IgD-negative memory B cell (primary cell): ENCODE data around the gene PRLH. TPM values are rescaled to one million over a fixed set of nuclear protein-coding genes. Genes with fewer than 3 reads are reported as not detected.

Experiments used
- H3K27ac Mint-ChIP-seq, 3 donors: one replicate each; pipeline ENCODE4 v1.8.0; 2020 to 2022; ENCODE audit warnings: mild to moderate bottlenecking in 3 of 3, mixed read lengths in 3 of 3, moderate library complexity in 1 of 3
- H3K27me3 Mint-ChIP-seq: one replicate; pipeline ENCODE4 v1.8.0; 2021; ENCODE audit warnings: mixed read lengths
- H3K36me3 Mint-ChIP-seq: one replicate; pipeline ENCODE4 v1.8.0; 2020; ENCODE audit warnings: mild to moderate bottlenecking, mixed read lengths
- H3K4me1 Mint-ChIP-seq, 3 donors: one replicate each; pipeline ENCODE4 v1.8.0; 2020 to 2022; ENCODE audit warnings: mixed read lengths in 3 of 3, mild to moderate bottlenecking in 1 of 3
- H3K4me3 Mint-ChIP-seq, 4 donors: one replicate each; pipeline ENCODE4 v1.8.0; 2020 to 2022; ENCODE audit warnings: mild to moderate bottlenecking in 4 of 4, mixed read lengths in 4 of 4, moderate library complexity in 3 of 4
- H3K9me3 Mint-ChIP-seq, 3 donors: one replicate each; pipeline ENCODE4 v1.8.0; 2020 to 2021; ENCODE audit warnings: mixed read lengths in 3 of 3, mild to moderate bottlenecking in 1 of 3
- polyA plus RNA-seq: library from polyadenylated mRNA; unstranded; fragments of 300-500 nt; fragmentation: Illumina TruSeq; gene quantifications from one replicate; pipeline ENCODE4 v1.2.3, GENCODE V29; 2021

Gene PRLH
- polyA plus RNA-seq, 1 donor from 2014 or later: not detected

DNA sequence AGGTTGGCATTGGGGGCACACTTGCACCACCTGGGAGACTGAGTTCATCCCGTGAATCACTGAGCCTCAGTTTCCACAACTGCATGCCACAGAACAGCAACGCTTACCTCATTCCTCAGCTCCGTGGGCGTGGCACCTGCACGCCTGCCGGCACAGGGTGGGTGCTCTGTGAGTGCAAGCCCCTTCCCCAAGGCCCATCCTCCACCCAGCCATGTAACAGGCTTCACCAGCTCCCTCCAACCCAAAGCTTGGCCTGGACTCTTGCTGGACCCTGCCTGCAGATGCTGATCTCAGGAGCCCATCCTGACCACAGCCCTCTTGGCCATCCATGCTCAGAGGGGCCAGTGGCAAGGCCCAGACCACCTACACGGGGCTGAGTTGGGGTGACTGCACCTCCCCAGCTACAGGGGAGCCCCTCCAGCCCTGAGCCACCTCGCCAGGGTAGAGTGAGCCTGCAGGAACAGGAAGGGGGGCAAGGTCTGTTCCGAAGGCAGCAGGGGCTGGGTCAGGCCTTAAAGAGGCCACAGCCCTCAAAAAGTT is 1.8 kb downstream of the PRLH start:
- Mint-ChIP-seq H3K4me3 (no peak overlapping the region), H3K4me1 (peaks cover 0 to 4% (median 0%) of the 10 kb centered on the region in 3 donors), H3K27me3 (peaks cover 7% of the 10 kb centered on the region), H3K36me3 (no peaks in the 10 kb centered on the region), H3K9me3 (peaks cover 0 to 5% (median 3%) of the 10 kb centered on the region in 3 donors), H3K27ac (no peak overlapping the region)

DNA sequence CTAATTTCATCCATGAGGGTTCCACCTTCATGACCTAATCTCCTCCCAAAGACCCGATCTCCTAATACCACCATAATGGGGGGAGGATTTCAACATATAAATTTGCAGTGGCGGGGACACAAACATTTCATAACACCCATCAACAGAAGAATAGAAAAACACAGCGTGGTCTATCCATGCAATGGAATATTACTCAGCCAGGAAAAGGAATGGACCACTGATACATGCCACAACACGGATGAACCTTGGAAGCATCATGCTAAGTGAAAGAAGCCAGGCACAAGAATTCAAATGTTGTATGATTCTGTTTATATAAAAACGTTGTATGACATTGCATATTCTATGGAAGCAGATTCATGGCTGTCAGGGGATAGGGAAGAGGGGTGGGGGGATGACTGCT is 2.7 kb downstream of the PRLH start:
- Mint-ChIP-seq H3K9me3 (peaks cover 0 to 5% (median 3%) of the 10 kb centered on the region in 3 donors), H3K27ac (no peak overlapping the region), H3K36me3 (no peaks in the 10 kb centered on the region), H3K4me3 (no peak overlapping the region), H3K27me3 (peaks cover 7% of the 10 kb centered on the region), H3K4me1 (peaks cover 0 to 4% (median 0%) of the 10 kb centered on the region in 3 donors)

DNA sequence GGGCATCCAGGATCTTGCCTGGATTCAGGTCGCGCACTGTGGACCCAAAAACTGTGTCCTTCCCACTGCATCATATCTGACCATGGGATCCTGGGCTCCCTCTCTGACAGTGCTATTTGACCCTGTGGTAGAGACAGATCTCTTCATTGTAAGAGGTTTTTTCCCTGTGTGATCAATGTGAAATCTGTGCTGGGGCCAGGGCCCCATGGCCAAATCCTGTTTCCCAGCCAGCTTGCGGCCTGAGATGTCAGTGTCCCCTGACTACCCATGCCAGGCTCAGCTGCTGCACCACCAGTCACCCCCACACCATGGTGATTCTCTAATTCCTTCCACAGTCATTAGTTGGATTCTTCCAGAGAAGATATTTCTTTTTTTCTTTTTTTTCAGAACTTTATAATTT is 3.5 kb downstream of the PRLH start:
- Mint-ChIP-seq H3K9me3 (peaks cover 0 to 5% (median 3%) of the 10 kb centered on the region in 3 donors), H3K27ac (no peak overlapping the region), H3K27me3 (peaks cover 5% of the 10 kb centered on the region), H3K36me3 (no peaks in the 10 kb centered on the region), H3K4me1 (peaks cover 0 to 4% (median 0%) of the 10 kb centered on the region in 3 donors), H3K4me3 (no peak overlapping the region)

DNA sequence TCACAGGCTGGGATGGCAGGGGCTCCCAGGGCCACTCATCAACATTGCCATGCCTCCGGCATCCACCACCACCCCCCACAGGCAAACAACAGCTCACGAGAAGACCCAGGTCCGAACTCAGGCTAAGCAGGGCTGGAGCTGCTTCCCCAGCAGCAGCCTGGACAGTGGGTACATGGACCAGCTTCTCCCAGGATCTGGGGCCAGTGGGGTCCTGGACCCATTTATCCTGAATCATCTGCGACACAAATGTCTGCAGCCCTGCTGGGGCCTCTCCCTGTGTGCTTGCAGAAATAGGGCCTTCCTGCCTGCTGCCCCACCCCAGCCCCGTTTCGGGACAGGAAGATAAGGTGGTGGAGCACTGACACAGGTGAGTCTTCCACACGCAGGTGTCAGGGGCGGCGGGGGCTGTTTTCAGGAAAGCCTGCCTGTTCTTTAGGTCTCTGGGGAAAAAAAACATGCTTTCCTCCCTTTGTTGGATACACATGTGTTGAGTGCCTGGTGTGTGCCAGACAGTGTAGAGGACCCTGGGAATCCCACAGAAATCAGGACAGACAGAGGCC is 4.5 kb downstream of the PRLH start:
- H3K36me3 Mint-ChIP-seq: no peaks in the 10 kb centered on the region
- H3K27ac Mint-ChIP-seq: no peak overlapping the region
- H3K4me3 Mint-ChIP-seq: no peak overlapping the region
- peaks cover 5% of the 10 kb centered on the region for H3K27me3 Mint-ChIP-seq
- peaks cover 0 to 5% (median 3%) of the 10 kb centered on the region in 3 donors for H3K9me3 Mint-ChIP-seq
- peaks cover 0 to 4% (median 0%) of the 10 kb centered on the region in 3 donors for H3K4me1 Mint-ChIP-seq

DNA sequence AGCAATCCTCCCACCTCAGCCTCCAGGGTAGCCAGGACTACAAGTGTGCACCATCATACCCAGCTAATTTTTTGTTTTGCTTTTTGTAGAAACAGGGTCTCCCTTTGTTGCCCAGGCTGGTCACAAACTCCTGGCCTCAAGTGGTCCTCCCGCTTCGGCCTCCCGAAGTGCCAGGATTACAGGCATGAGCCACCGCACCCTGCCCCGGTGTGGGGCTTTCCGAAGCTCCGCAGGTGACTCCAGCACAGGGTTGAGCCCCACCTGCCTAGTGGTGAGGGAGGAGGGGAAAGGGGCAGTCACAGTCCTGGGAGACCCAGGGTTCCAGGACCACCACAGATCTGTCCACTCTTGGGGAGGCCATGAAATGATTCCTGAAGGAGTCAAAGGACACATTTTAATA is 5.2 kb downstream of the PRLH start:
- H3K4me1 Mint-ChIP-seq: peaks cover 0 to 4% (median 0%) of the 10 kb centered on the region in 3 donors
- H3K36me3 Mint-ChIP-seq: no peaks in the 10 kb centered on the region
- H3K4me3 Mint-ChIP-seq: no peak overlapping the region
- H3K9me3 Mint-ChIP-seq: peaks cover 0 to 5% (median 3%) of the 10 kb centered on the region in 3 donors
- H3K27ac Mint-ChIP-seq: peak overlapping the region in 1 of 3 donors; percentile 71
- peaks cover 5% of the 10 kb centered on the region for H3K27me3 Mint-ChIP-seq

DNA sequence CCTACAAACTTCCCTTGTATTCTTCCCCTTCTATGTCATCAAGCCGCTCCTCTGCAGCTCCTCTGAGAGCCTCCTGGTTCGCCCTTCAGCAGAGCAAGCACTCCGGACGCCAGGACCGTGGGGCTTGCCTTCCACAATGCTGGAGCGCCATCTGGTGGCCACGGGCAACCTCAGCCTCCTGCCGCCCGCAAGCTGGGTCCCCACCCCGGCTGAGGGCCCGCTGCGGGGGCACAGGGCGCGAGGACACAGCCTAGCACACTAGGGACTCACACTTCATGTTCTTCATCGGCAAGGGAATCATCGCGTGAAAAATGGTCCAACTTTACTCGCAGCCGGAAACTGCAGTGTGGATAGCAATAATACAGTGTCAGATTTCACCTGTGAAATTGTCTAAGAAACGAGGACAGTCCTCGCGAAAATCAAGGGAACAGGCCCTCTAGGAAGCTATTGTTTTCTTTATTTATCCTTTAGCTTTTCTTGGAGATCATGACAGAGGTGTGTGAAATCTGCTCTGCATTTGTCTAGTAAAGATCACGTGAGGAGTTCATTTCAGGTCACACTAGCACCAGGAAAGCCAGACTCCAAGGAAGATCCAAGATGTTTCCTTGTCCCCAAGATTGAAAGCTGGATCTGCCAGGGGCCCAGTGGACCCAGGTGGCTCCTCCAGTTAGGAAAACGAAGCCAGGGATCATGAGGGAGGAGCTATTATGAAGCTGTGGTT is 5.8 kb downstream of the PRLH start:
- H3K36me3 Mint-ChIP-seq: no peaks in the 10 kb centered on the region
- peak overlapping the region in 1 of 3 donors; percentile 71 for H3K27ac Mint-ChIP-seq
- no peak overlapping the region for H3K4me3 Mint-ChIP-seq
- peaks cover 5% of the 10 kb centered on the region for H3K27me3 Mint-ChIP-seq
- peaks cover 0 to 5% (median 3%) of the 10 kb centered on the region in 3 donors for H3K9me3 Mint-ChIP-seq
- peaks cover 0 to 4% (median 0%) of the 10 kb centered on the region in 3 donors for H3K4me1 Mint-ChIP-seq

DNA sequence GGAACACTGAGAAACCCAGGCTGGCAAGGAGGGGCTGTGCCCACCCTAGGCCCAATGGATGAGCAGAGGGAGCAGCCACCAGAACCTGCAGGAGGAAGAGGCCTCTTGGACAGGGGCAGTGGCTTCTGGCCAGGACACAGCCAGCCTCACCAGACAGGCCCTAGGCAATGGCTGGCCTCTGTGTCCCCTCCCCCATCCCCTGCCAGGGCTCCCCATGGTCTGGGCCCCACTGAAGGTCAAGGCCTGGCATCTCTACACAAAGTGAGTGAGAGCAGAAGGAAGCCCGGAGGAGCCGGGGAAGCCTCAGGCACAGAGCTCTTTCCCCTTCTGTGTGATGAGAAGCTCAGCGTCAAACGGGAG is 6.3 kb downstream of the PRLH start:
- no peak overlapping the region for H3K27ac Mint-ChIP-seq
- H3K9me3 Mint-ChIP-seq: peaks cover 0 to 5% (median 0%) of the 10 kb centered on the region in 3 donors
- peaks cover 3% of the 10 kb centered on the region for H3K27me3 Mint-ChIP-seq
- H3K36me3 Mint-ChIP-seq: no peaks in the 10 kb centered on the region
- H3K4me1 Mint-ChIP-seq: peaks cover 0 to 4% (median 0%) of the 10 kb centered on the region in 3 donors
- H3K4me3 Mint-ChIP-seq: no peak overlapping the region

DNA sequence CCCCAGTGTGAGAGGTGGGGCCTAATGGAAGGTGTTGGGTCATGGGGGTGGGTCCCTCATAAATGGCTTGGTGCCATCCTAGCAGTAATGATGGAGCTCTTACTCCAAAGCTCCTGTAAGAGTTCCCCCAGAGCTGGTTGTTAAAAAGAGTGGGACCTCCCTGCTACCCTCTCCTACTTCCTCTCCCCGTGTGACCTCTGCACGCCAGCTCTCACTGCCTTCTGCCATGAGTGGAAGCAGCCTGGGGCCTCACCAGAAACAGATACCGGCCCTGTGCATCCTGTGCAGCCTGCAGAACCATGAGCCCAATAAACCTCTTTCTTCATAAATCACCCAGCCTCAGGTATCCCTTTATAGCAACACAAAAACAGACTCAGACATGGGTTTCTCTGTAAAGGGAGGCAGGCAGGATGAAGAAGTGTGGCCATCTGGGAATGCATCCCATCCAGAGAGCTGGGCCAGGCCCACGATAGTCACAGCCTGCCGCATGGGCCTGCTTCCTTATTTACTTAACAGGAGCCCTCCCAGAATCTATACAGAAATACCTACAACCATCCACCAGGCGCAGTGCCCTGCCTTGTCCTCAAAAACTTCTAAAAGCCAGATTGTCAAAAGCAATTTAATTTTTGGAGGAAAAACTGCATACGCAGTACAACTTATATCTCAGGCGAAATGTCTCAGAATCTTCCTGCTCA is 7.5 kb downstream of the PRLH start:
- no peaks in the 10 kb centered on the region for H3K36me3 Mint-ChIP-seq
- H3K27me3 Mint-ChIP-seq: peaks cover 2% of the 10 kb centered on the region
- no peak overlapping the region for H3K4me3 Mint-ChIP-seq
- peaks cover 0 to 3% (median 0%) of the 10 kb centered on the region in 3 donors for H3K9me3 Mint-ChIP-seq
- H3K27ac Mint-ChIP-seq: peak overlapping the region in 1 of 3 donors; percentile 35
- peaks cover 0 to 4% (median 0%) of the 10 kb centered on the region in 3 donors for H3K4me1 Mint-ChIP-seq

DNA sequence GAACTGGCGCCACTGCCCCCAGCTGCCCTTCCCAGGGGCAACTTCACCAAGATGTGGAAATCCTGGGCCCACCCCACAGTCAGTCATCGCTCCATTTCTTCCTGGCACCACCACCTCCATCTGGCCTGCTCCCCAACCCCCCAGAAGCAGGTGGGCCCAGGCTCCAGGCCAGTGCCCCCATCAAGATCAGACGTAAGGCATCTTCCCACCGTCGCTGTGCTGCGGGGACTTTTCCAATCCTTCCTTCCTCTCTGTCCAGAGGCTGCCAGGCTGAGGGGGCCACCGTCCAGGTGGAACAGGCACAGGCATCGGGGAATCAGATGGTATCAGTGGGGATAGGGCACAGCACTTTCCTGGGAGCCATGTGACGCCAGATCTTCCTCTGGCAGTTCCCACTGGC is 8.1 kb downstream of the PRLH start:
- H3K36me3 Mint-ChIP-seq: no peaks in the 10 kb centered on the region
- H3K27me3 Mint-ChIP-seq: peaks cover 5% of the 10 kb centered on the region
- H3K4me3 Mint-ChIP-seq: no peak overlapping the region
- H3K9me3 Mint-ChIP-seq: no peaks in the 10 kb centered on the region
- H3K4me1 Mint-ChIP-seq: peaks cover 0 to 4% (median 0%) of the 10 kb centered on the region in 3 donors
- H3K27ac Mint-ChIP-seq: peak overlapping the region in 1 of 3 donors; percentile 35

DNA sequence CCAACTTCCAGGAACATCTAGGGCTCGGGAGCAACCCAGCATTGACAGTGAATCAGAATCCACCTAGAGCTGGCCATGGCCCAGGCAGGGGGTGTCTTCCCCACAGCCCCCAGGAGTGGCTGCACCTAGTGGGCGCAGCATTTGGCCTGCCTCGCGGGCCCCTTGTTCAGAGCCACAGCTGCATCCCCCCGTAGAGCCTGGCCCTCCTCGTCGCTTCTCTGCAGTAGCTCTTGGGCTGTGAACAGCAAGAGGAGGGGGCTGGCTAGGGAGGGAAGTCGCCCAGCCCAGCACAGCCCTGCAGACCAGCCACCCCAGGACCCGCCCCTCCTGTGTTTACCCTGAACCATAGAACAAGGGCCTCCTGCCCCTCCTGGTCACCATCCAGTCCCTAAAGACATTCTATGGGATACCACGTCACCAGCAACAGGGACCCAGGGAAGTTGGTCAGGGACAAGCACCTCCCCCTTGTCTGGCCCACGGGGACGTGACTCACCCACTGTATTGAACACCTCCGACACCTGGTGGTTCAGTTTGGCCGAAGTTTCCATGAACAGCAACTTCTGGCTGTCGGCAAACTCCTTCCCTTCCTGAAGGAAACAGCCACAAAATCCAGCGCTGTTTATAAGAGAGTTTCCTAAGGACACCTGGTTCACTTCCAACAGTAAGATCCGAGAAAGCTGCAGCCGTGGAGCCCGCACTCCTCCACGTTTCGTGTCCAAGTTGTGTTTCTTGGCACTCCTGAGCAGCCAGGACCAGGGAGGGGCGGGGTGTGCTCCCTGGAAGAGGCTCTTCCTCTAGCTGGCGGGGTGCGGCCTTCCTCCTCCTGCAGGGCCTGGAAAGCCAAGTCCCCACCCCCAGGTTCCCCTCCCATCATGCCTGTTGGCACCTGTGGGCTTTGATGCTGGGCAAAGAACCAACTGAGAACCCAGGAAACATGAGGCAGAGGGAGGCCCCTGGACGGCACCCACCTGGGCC is 8.8 kb downstream of the PRLH start:
- peaks cover 0 to 4% (median 0%) of the 10 kb centered on the region in 3 donors for H3K4me1 Mint-ChIP-seq
- H3K4me3 Mint-ChIP-seq: no peak overlapping the region
- peak overlapping the region in 1 of 3 donors; percentile 13 for H3K27ac Mint-ChIP-seq
- no peaks in the 10 kb centered on the region for H3K9me3 Mint-ChIP-seq
- H3K27me3 Mint-ChIP-seq: peaks cover 3% of the 10 kb centered on the region
- no peaks in the 10 kb centered on the region for H3K36me3 Mint-ChIP-seq

DNA sequence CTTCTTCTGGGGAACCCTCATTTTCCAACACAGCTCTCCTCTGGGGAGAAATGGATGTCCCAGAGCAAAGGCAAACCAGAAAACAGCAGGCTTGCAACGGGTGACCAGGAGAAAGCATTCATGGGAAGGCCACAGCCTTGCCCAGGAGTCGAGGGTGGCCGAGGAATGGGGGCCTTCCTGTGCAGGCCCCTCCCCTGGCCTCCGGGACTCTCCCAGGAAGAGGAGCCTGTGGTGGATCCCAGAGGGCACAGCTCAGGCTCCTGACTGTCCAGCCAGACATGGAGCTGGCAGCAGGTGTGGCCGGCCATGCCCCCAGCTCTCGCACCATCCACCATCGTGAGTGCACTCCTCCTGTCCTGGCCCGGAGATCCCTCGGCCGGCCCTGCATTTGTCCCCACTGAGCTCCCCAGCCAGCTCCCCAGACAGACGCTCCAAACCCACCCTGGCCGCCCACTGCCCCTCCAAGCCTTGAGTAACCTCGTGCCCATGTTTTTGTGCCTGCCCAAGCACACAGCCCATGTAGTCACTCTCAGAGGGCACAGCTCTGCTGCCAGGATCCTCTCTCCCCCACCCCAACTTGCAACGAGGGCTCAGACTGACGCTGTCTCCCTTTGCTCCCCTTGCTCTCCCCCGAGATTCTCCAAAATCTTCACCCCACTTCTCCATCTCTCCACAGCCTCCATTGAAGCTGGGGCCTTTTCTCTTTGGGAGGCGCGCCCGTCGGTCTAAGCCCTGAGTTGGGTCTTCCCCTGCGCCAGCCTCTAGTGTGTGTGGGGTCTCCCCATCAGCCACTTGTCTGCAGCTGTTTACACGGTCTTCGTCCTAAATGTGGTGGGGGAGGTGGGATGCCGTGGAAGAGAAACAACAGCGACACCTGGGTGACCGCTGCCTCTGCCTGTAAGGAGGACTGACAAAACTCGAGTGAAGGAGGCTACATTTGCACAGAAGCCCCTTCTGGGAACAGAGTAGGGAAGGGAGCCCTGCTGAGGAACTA is 9.8 kb downstream of the PRLH start:
- Mint-ChIP-seq H3K27ac (no peak overlapping the region), H3K4me1 (peaks cover 0 to 4% (median 0%) of the 10 kb centered on the region in 3 donors), H3K27me3 (peaks cover 3% of the 10 kb centered on the region), H3K9me3 (no peaks in the 10 kb centered on the region), H3K36me3 (no peaks in the 10 kb centered on the region), H3K4me3 (no peak overlapping the region)

DNA sequence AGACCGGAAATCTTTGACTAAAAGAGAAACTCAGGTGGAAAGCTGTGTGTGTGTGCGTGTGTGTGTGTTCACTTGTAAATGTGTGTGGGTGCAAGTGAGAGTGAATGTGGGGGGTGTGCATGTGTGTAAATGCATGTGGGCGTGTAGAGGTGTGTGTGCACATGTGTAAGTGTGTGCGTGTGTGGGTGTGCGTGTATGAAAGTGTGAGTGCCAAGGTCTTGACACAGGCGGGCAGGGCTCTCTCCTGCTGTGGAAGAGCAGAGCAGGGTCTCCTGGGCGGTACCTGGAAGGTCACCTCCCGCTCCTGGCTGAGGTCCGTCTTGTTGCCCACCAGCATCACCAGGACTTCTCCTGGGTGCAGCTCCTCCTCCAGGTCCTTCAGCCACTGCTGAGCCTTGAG is 10.6 kb downstream of the PRLH start:
- Mint-ChIP-seq H3K27me3 (peaks cover 3% of the 10 kb centered on the region), H3K27ac (no peak overlapping the region), H3K36me3 (no peaks in the 10 kb centered on the region), H3K4me3 (no peak overlapping the region), H3K4me1 (peaks cover 0 to 1% (median 0%) of the 10 kb centered on the region in 3 donors), H3K9me3 (no peaks in the 10 kb centered on the region)

DNA sequence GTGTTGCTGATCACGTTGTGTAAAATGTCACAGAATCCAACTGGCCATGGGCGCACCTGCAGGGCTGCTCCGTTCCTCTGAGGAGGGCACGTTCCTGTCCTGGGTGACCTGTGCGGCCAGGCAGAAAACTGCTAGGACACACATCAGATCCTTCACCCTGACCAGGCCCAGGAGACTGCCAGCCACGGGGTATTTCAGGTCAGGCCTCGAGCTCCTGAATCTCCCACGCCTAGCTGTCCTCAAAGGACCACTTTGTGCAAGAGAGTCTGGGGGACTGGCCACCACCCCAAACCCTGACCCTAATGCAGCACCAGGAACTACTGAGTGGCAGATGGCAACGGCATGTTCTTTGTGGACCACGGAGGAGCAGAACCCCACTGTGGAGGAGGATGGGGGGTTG is 11.1 kb downstream of the PRLH start:
- no peaks in the 10 kb centered on the region for H3K9me3 Mint-ChIP-seq
- peaks cover 4% of the 10 kb centered on the region for H3K27me3 Mint-ChIP-seq
- H3K27ac Mint-ChIP-seq: no peak overlapping the region
- H3K36me3 Mint-ChIP-seq: no peaks in the 10 kb centered on the region
- H3K4me3 Mint-ChIP-seq: no peak overlapping the region
- H3K4me1 Mint-ChIP-seq: no peaks in the 10 kb centered on the region
